Measurements from ENCODE around the gene ZBED6.

DNA sequence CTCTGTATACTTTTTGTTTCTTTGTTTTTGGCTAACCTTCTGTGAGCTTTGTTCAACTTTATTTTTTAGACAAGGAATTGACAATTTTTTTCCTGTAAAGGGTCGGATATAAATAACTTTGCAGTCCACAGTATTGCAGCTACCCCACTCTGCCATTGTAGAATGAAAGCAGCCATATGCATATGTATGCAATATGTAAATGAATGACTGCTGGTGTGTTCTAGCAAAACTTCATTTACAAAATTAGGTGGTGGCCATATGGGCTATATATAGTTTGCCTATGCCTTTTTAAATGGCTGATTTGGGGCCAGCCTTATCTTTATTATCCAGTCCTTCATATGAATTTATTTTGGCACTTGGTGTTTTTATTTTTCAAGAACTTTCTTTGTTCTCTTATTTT is 48.0 kb downstream of the ZBED6 start:
- TF ChIP-seq, protein P1, sequence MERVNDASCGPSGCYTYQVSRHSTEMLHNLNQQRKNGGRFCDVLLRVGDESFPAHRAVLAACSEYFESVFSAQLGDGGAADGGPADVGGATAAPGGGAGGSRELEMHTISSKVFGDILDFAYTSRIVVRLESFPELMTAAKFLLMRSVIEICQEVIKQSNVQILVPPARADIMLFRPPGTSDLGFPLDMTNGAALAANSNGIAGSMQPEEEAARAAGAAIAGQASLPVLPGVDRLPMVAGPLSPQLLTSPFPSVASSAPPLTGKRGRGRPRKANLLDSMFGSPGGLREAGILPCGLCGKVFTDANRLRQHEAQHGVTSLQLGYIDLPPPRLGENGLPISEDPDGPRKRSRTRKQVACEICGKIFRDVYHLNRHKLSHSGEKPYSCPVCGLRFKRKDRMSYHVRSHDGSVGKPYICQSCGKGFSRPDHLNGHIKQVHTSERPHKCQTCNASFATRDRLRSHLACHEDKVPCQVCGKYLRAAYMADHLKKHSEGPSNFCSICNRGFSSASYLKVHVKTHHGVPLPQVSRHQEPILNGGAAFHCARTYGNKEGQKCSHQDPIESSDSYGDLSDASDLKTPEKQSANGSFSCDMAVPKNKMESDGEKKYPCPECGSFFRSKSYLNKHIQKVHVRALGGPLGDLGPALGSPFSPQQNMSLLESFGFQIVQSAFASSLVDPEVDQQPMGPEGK (CRISPR knock-in tag; IDR thresholded peaks at IDR 0.05; ENCODE audit: borderline replicate concordance): no peak
- no peak for TF ChIP-seq ZNF8 (CRISPR knock-in tag; IDR thresholded peaks at IDR 0.05)
